T-helper 2 cell (primary cell): Measurements from ENCODE around the gene SNAI3.

Source experiments
- DNase-seq, 5 experiments: peaks; one replicate each; pipeline versions ENCODE4 v3.0.0 to v3.0.0-alpha.2; 2012 to 2022

Gene SNAI3

GRCh38 chr16:88721236-88721635 lies 34.9 kb upstream of the SNAI3 start:
- DNase-seq = no peak

DNA sequence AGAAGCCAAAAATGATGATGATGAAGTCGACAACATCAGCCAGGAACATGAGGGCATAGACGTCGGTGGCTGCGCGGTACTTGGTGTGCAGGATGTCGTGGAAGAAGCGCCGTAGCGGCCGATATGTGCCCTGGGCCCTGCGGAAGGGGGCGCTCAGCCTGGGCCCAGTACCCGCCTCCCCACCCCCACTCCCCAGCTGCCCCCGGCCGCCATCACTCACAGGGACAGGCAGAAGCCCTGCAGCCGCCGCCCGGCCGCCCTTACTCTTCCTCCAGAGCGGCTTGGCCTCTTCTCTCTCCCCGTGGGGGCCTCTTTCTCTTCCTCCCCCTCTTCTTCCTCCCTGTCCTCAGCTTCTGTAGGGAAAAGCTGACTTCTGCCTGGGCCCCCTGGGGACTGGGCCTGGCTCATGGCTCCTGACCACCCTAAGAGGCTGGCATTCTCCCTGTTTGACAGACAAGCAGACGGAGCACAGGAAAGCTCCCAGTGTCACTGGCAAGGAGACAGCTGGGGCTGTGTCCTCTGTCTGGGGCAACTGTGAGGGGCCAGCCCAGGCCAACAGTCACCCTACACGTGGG lies 34.2 kb upstream of the SNAI3 start:
- DNase-seq = no peak

DNA sequence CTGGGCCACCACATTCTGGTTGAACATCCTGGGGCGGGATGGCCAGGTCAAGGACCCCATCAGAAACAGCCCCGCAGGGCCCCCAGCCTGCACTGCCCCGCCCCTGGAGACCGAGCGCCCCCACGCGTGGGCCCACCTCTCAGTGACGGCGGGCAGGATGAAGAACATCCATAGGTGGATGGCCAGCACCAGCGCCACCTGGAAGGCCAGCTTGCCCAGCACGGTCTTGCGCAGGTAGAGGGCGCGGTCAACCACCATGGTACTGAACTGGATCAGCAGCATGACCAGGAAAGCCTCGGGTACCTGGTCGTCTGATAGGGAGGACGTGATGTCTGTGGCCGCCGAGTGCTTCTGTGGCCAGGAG lies 33.6 kb upstream of the SNAI3 start:
- no peak for DNase-seq

- no peak for DNase-seq
These were observed 33.1 kb upstream of the SNAI3 start for GRCh38 chr16:88719267-88719932.

GRCh38 chr16:88718178-88718577 lies 31.9 kb upstream of the SNAI3 start:
- DNase-seq = peak in 1 of 5 experiments; percentile 52

GRCh38 chr16:88716601-88717001 lies 30.3 kb upstream of the SNAI3 start:
- no peak for DNase-seq

GRCh38 chr16:88716201-88716600 lies 29.9 kb upstream of the SNAI3 start:
- no peak for DNase-seq

DNA sequence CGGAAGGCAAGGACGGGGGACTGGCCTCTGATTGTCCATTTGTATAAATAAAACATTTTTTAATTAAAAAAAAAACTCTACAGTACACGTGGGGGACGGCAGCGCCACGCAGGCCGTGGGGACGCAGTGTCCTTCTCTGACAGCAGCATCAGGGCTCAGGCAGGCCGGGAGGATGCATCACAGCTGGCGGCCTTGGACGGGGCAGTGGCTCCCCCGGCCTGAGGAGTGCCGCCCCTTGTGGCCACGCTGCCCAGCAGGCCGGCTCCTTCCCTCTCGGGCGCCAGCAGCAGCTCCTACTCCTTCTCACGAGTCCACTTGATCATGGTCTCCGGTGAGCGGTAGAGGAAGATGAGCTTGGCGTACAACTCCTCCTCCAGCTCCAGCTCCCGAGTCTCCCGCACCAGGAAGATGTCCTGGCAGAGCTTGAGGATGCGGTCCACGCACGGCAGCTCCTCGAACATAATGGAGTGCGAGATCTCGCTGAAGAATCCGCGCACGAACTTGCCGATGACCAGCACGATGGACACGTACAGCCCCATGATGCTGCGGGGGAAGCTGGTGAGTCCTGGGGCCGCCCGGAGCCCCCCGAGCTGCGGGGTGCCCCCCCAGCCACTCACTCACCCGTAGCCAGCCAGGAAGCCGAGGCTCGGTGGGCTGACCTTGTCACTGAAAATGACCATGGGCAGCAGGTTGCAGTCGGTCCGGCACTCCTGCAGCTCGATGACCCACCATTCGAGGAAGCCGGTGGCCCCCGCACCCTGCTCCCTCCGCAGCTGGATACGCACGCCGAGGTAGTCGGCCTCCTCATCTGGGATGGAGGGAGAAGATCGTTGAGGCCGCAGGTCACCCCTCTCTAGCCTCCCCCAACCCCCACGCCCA lies 29.2 kb upstream of the SNAI3 start:
- DNase-seq = no peak

- no peak for DNase-seq
These were observed 28.4 kb upstream of the SNAI3 start for GRCh38 chr16:88714420-88715302.

- DNase-seq = no peak
These were observed 27.5 kb upstream of the SNAI3 start for GRCh38 chr16:88713568-88714419.

- DNase-seq = no peak
These were observed 26.7 kb upstream of the SNAI3 start for GRCh38 chr16:88713054-88713453.

DNA sequence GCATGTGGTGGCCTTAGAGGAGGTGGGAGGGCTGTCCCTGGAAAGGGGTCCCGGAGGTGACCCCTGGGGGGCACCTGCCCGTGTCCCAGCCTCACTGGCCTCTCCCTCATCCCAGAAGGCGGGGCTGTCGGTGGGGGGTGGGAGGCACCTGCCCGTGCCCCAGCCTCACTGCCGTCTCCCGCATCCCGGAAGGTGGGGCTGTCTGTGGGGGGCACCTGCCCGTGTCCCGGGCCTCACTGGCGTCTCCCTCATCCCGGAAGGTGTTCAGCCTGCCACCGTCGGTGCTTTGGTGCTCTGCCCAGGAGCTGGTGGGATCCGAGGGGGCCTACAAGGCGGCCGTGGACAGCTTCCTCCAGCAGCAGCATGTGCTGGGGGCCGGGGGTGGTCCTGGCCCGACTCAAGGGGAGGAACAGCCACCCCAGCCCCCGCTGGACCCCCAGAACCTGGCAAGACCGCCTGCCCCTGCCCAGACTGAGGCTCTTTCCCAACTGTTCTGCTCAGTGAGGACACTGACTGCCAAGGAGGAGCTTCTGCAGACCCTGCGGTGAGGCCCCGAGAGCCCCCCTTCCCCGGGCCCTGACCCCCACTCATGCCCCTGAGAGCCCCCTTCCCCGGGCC lies 26.2 kb upstream of the SNAI3 start:
- no peak for DNase-seq

DNA sequence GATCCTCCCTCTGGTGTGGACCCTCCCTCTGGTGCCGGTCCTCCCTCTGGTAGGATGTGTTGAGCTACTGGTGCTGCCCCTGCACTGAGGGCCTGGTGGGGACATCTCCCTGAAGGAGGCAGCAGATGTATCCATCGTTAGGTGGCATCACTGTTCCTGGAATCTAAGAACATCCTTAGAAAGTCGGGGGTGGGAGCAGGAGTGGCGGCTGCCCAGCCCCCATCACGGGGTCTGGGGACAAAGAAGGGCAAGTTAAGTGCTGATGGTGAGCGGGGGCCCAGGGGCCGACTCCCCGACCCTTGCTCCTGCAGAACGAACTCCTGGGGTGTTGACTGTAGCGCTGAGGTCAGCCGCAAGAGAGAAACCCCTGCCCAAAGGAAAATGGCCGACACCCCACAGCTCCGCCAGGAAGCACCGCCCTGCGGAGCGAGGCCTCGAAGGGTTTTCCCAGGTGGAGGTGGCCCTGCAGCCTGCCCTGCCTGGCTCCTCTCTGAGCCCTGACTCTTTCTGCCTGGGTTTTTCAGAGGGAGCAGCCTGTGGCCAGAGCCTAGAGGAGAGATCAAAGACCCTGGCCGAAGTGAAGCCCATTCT lies 25.5 kb upstream of the SNAI3 start:
- no peak for DNase-seq

DNA sequence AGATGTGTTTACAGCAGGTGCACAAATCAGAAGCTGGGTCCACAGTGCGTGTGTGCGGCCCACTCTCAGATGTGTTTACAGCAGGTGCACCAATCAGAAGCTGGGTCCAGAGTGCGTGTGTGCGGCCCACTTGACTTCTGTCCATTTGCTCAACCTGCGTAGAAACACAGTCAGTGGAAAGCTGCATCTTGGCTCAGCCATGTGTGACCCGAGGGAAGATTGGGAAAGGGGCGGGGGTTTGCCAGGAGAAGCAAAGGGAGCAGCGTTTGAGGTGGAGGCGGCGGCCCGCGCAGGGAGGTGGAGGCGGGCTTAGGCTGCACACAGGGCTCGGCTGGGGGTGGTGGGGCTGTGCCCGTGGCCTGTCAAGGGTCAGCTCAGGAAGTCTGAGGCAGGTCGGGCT lies 24.2 kb upstream of the SNAI3 start:
- DNase-seq = no peak

GRCh38 chr16:88706965-88707826 lies 20.9 kb upstream of the SNAI3 start:
- DNase-seq = no peak

- peak; percentile 85 to 93 (median 90) for DNase-seq
These were observed 20.1 kb upstream of the SNAI3 start, which contains the start of the genes CTU2 and RNF166 for GRCh38 chr16:88706229-88706964. TSS of gene CTU2 (plus strand) at chr16:88706503. CDS start at chr16:88706531, 28 bp downstream. TSS of gene RNF166 (minus strand) at chr16:88706408. CDS start at chr16:88706325, 83 bp downstream.

- DNase-seq = no peak
These were observed 19.5 kb upstream of the SNAI3 start for GRCh38 chr16:88705801-88706228.

DNA sequence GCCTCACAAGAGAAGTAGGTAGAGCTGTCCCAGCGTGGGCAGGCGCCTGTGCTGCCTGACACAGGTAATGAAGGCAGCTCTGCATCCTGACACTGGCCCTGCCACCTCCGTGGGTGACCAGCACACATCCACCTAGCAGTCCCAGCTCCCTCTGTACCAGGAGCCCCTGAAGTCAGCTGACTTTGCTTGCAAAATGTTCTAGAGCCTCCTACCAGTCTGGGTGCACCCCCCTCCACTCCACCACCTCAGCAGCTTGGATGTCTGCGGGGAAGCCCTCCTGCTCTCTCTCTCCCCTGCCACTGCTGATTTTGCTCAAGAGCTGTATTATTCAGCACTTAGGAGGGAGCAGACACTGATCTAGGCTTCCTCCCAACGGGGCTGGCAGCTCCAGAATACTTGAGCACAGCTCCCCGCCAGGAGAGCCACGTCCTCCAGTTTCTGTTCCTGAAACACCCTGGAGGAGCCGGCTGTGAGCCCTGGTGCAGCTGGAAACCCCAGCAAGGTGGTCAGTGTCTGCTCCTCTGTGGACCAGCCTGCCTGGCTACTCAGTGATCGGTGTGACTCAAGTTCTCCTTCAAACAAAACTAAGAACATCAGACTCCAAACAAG lies 18.9 kb upstream of the SNAI3 start:
- peak in 2 of 5 experiments; percentile 49 to 67 for DNase-seq
